Muscle of leg (tissue), 11 donors: ENCODE measurements around the gene GLUD1. TPM values are rescaled to one million over a fixed set of nuclear protein-coding genes. Genes with fewer than 3 reads are reported as not detected.
"Not testable (repeated sequence)": the region's sequence is repeated elsewhere in the genome, so short reads cannot be mapped to it uniquely, and the experiment has no call there.

ENCODE experiments used
- DNase-seq: peaks from one replicate; pipeline ENCODE4 v3.0.0; 2013
- H3K27ac ChIP-seq: one replicate; pipeline ENCODE4 v1.5.1; 2013; ENCODE audit warnings: mild to moderate bottlenecking, low read length, control low read depth
- H3K27me3 ChIP-seq: one replicate; pipeline ENCODE4 v1.6.1; 2013; ENCODE audit warnings: low read length; ENCODE audit not compliant: control insufficient read depth, insufficient read depth
- H3K36me3 ChIP-seq: one replicate; pipeline ENCODE4 v1.6.1; 2013; ENCODE audit warnings: low read length; ENCODE audit not compliant: control insufficient read depth, insufficient read depth
- H3K4me1 ChIP-seq: one replicate; pipeline ENCODE4 v1.6.1; 2013; ENCODE audit warnings: low read length; ENCODE audit not compliant: control insufficient read depth, insufficient read depth
- H3K4me3 ChIP-seq: one replicate; pipeline ENCODE4 v1.5.1; 2013; ENCODE audit warnings: low read length, control low read depth
- H3K9me3 ChIP-seq: replicated peaks from 2 replicates; pipeline ENCODE4 v1.6.1; 2013; ENCODE audit warnings: low read depth, low read length; ENCODE audit not compliant: control insufficient read depth
- WGBS: methylation state at CpG from one replicate; pipeline ENCODE4 v1.1.5; 2013; ENCODE audit warnings: missing lambda C conversion rate; ENCODE audit not compliant: insufficient coverage; 5-methylcytosine and 5-hydroxymethylcytosine counted together
- polyA plus RNA-seq, 8 donors: library from polyadenylated mRNA; unstranded; fragments of 120-200 nt; gene quantifications; one replicate each; pipeline versions ENCODE4 v1.2.1 to v1.2.3, GENCODE V29; 2013; ENCODE audit warnings: inconsistent platforms in 1 of 8, low replicate concordance in 1 of 8; ENCODE audit not compliant: insufficient read length in 8 of 8, insufficient read depth in 1 of 8
- total RNA-seq: library from RNA; stranded (reverse); fragments of 120-200 nt; gene quantifications from one replicate; pipeline ENCODE4 v1.2.4, GENCODE V29; 2013

The GLUD1 gene
- total and polyA plus RNA-seq, 9 donors: 53.2 to 83.0 (median 56.2) TPM

DNA sequence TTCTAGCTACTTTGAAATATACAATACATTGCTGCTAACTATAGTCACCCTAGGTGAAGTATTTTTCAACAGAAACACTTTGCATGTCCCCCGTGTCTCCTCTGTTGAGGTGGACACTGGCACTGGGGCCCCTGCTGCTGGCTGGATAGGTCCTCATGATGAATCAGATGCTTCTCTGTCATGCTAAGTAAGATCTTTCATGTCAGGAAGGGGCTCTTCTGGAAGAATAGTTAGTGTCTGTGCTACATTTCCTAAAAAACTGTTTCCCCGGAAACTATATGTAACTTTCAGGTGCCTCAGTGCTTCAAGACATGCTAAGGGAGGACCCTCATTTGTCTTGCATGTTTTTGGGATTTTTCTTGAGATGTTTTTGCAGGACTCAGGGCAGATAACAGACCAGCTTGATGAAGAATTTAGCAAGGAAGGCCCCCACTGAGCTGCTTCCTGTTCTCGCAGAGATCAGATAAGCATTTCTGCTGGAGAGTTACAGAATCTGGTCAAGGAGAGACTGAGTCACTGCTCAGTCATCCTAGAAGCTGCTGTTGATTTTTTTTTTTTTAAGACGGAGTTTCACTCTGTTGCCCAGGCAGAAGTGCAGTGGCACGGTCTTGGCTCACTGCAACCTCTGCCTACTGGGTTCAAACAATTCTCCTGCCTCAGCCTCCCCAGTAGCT, 69.2 kb downstream of the GLUD1 start:
- H3K9me3 ChIP-seq, H3K27ac ChIP-seq, H3K36me3 ChIP-seq, H3K4me1 ChIP-seq, H3K27me3 ChIP-seq, H3K4me3 ChIP-seq, DNase-seq: not testable (repeated sequence)
- WGBS: no CpG with 5 or more reads among the region's 5 CpGs

GRCh38 chr10:87020056-87020455, 74.6 kb downstream of the GLUD1 start, which contains the start of gene FAM25A:
Gene FAM25A (plus strand): TSS chr10:87020294. CDS start chr10:87020325, 31 bp downstream.
- not testable (repeated sequence) for H3K27ac ChIP-seq, H3K4me1 ChIP-seq, H3K36me3 ChIP-seq, H3K9me3 ChIP-seq, H3K4me3 ChIP-seq, H3K27me3 ChIP-seq, DNase-seq
- WGBS: 98% methylated on average over 7 of the region's 9 CpGs

- DNase-seq, H3K27ac ChIP-seq, H3K9me3 ChIP-seq, H3K4me3 ChIP-seq, H3K27me3 ChIP-seq, H3K4me1 ChIP-seq, H3K36me3 ChIP-seq: not testable (repeated sequence)
- no CpG with 5 or more reads among the region's 1 CpG for WGBS
These were observed 75.1 kb downstream of the GLUD1 start for GRCh38 chr10:87019504-87019903.

DNA sequence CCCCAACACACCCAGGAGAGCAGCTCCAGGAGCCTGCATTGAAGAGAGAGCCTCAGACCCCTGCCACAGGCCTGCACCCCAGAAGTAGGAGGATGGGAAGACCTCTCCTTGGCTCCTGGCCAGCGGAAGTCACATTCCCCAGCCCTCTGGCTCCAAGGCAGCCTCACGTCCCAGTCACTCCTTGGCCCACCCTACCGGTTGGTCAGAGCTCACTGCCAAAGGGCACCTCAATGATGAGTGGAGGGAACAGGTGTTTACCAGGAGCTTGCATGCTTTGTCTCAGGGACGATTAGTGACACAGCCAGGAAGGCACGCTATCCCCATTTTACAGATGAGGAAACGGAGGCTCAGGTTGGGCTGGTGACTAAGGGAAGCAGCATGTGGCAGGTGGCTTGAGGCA, 75.6 kb downstream of the GLUD1 start:
- H3K9me3 ChIP-seq, DNase-seq, H3K27ac ChIP-seq, H3K4me1 ChIP-seq, H3K27me3 ChIP-seq, H3K36me3 ChIP-seq, H3K4me3 ChIP-seq: not testable (repeated sequence)
- WGBS: 86% methylated on average over 3 of the region's 6 CpGs

GRCh38 chr10:87018127-87018526, 76.5 kb downstream of the GLUD1 start:
- not testable (repeated sequence) for H3K4me3 ChIP-seq, H3K4me1 ChIP-seq, H3K36me3 ChIP-seq, H3K27ac ChIP-seq, H3K9me3 ChIP-seq, DNase-seq, H3K27me3 ChIP-seq
- 65% methylated on average over 5 of the region's 6 CpGs for WGBS

DNA sequence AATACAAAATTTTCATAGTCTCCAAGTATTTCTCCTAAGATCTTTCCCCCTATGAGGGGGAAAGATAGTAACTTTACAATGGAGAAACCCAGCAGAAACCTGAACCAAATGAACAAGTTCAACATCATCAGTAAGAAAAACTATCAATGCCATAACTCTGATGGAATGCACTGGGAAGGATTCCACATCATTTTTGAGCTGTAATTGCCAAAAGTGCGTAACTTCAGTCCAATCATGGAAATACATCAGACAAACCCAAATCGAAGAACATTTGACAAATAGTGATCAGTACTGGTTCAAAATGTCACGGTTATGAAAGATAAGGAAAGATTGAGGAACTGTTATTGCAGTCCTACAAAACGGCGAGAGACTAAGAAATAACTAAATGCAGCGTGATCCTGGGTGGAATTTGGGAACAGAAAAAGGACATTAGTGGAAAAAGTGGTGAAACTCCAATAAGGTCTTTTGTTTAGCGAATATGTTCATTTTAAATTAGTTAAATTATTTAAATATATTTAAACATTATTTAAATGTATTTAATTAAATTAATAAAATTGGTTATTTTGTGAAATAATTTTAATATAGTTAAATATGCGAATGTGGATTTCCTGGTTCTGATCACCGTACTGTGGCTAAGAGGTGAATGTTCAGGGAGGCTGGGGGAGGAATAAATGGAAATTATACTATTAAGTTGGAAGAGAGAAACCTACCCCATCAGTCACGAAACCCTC, 79.5 kb downstream of the GLUD1 start:
- not testable (repeated sequence) for H3K4me1 ChIP-seq, H3K9me3 ChIP-seq, H3K36me3 ChIP-seq, H3K27me3 ChIP-seq, H3K4me3 ChIP-seq, H3K27ac ChIP-seq
- no CpG with 5 or more reads among the region's 10 CpGs for WGBS
- DNase-seq: peak; percentile 44

- not testable (repeated sequence) for H3K27me3 ChIP-seq, H3K4me3 ChIP-seq, H3K36me3 ChIP-seq, H3K27ac ChIP-seq, H3K4me1 ChIP-seq, H3K9me3 ChIP-seq
- DNase-seq: peak; percentile 13
- no CpG with 5 or more reads among the region's 3 CpGs for WGBS
These were observed 81.1 kb downstream of the GLUD1 start for GRCh38 chr10:87013528-87013927.

DNA sequence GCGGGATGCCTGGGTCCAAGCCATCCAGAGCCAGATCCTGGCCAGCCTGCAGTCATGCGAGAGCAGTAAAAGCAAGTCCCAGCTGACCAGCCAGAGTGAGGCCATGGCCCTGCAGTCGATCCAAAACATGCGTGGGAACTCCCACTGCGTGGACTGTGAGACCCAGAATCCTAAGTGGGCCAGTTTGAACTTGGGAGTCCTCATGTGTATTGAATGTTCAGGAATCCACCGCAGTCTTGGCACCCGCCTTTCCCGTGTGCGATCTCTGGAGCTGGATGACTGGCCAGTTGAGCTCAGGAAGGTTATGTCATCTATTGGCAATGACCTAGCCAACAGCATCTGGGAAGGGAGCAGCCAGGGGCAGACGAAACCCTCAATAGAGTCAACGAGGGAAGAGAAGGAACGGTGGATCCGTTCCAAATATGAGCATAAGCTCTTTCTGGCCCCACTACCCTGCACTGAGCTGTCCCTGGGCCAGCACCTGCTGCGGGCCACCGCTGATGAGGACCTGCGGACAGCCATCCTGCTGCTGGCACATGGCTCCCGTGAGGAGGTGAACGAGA, 85.4 kb downstream of the GLUD1 start:
- DNase-seq: peak; percentile 74
- 41% methylated on average over 5 of the region's 18 CpGs for WGBS
- H3K36me3 ChIP-seq: not testable (repeated sequence)

GRCh38 chr10:87008303-87008702, 86.3 kb downstream of the GLUD1 start:
- not testable (repeated sequence) for H3K4me3 ChIP-seq, DNase-seq, H3K36me3 ChIP-seq, H3K27me3 ChIP-seq, H3K9me3 ChIP-seq, H3K27ac ChIP-seq, H3K4me1 ChIP-seq
- WGBS: 100% methylated on average over 1 of the region's 7 CpGs

More for the DNA sequence above, 85.4 kb downstream of the GLUD1 start:
- H3K9me3 ChIP-seq, H3K4me1 ChIP-seq, H3K4me3 ChIP-seq, H3K27me3 ChIP-seq: not testable (repeated sequence)
- H3K27ac ChIP-seq: peak overlapping the region; percentile 6

DNA sequence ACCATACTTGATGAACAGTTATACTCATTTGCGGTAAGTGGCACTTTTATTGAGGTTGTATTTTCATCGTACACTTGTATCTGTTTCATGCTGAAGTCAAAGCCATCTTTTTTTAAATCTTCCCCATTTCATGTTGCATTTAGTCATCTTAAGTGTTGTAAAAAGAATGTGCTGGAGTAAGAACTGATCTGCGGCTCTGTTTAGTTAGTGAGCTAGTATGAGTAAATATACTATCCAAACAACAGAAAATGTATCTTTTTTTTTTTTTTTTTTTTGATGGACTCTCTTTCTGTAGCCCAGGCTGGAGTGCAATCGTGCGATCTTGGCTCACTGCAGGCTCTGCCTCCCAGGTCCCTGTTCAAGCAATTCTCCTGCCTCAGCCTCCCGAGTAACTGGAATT, 87.0 kb downstream of the GLUD1 start:
- DNase-seq, H3K27me3 ChIP-seq, H3K27ac ChIP-seq, H3K4me1 ChIP-seq, H3K4me3 ChIP-seq, H3K9me3 ChIP-seq, H3K36me3 ChIP-seq: not testable (repeated sequence)
- WGBS: no CpG with 5 or more reads among the region's 6 CpGs
